RWPE1 (cell line): Measurements from ENCODE around the gene ATR.
"Not testable (repeated sequence)": the region's sequence is repeated elsewhere in the genome, so short reads cannot be mapped to it uniquely, and the experiment has no call there.

ENCODE experiments used
- CTCF ChIA-PET: fragments of 350-600 bp; sonication (Branson Sonifier 250); formaldehyde crosslinking; extraction: SDS; loops from one replicate; lab custom pipeline; 2021; lab: Yijun Ruan, JAX
- POLR2A ChIA-PET: fragments of 400-600 bp; formaldehyde crosslinking; extraction: SDS; loops from one replicate; lab custom pipeline; 2020; ENCODE audit warnings: antibody characterized with exemption; ENCODE audit not compliant: low non-redundant PET; lab: Yijun Ruan, JAX
- DNase-seq: peaks from one replicate; pipeline ENCODE4 v3.0.0; 2012; ENCODE audit warnings: low spot score
- H3K27ac ChIP-seq: fragments of 450-650 bp; 2 replicates; pipeline ENCODE4 v1.5.1; 2017
- CTCF ChIP-seq: fragments of 450-650 bp; conservative IDR thresholded peaks from 2 replicates; pipeline ENCODE4 v1.5.1; 2017; ENCODE audit warnings: low read depth, mild to moderate bottlenecking

The ATR gene

GRCh38 chr3:142417302-142417701, 161.2 kb downstream of the ATR start:
- ChIA-PET CTCF (no interaction called here), POLR2A (no interaction called here)
- H3K27ac ChIP-seq = no peak overlapping the region
- no peak for DNase-seq
- no peak for TF ChIP-seq CTCF

- POLR2A ChIA-PET = interaction anchor here (0.6 kb wide), 1 partner anchor 38 kb away, joined by 3 read pairs; no protein-coding TSS in a partner anchor
- DNase-seq = not testable (repeated sequence)
Measured at GRCh38 chr3:142400537-142400936, 178.0 kb downstream of the ATR start.

More at GRCh38 chr3:142400537-142400936, 178.0 kb downstream of the ATR start:
- H3K27ac ChIP-seq, CTCF ChIA-PET: not testable (repeated sequence)
